ENCODE measurements around the gene MED26. TPM values are rescaled to one million over a fixed set of nuclear protein-coding genes. Genes with fewer than 3 reads are reported as not detected.

MED26 gene
- total and polyA plus RNA-seq, 9 of the 15 experiments (the other 6 are each of a cell fraction or from before 2014, with no cell fraction given), result 0.71 to 15.1 (median 6.2) TPM

- TF ChIP-seq FOXP4 (CRISPR knock-in tag; IDR thresholded peaks at IDR 0.05; ENCODE audit: borderline replicate concordance) (0 out of 2 replicates have a peak, but pooled peaks have one; percentile 20), MTA1 (IDR thresholded peaks at IDR 0.05; ENCODE audit: borderline replicate concordance) (no peak), AFF4 (CRISPR knock-in tag; IDR thresholded peaks at IDR 0.05) (no peak; the same call in 1 of the 2 replicates), FOS (IDR thresholded peaks at IDR 0.05; ENCODE audit: extremely low read depth, insufficient read length) (peak; percentile 96), SREBF2 (CRISPR knock-in tag; IDR thresholded peaks at IDR 0.05) (no peak), STAT5B (CRISPR knock-in tag; IDR thresholded peaks at IDR 0.05) (no peak), CREB5 (CRISPR knock-in tag; IDR thresholded peaks at IDR 0.05) (no peak), PRPF4 (IDR thresholded peaks at IDR 0.05; ENCODE audit: insufficient read depth, low read depth, low read length, poor library complexity, severe bottlenecking) (no peak), XRCC5 (IDR thresholded peaks at IDR 0.05; ENCODE audit: low read depth, low read length) (no peak), MTA3 (IDR thresholded peaks at IDR 0.05; ENCODE audit: borderline replicate concordance) (peak; percentile 84; the same call in 1 of the 2 replicates), NBN (IDR thresholded peaks at IDR 0.05; ENCODE audit: low read depth) (peak; percentile 42; the same call in 1 of the 2 replicates), STAG1 (CRISPR knock-in tag; IDR thresholded peaks at IDR 0.05; ENCODE audit: borderline replicate concordance) (no peak), CBX3 (IDR thresholded peaks at IDR 0.05; ENCODE audit: borderline replicate concordance in 1 of 2, low read length in 2 of 2) (peak in 1 of 2 experiments; percentile 6; a peak in 1 of 3 replicates), HNRNPLL (IDR thresholded peaks at IDR 0.05; ENCODE audit: low read depth, low read length, poor library complexity, severe bottlenecking) (peak; percentile 76), ZNF3 (CRISPR knock-in tag; IDR thresholded peaks at IDR 0.05) (no peak), LEF1 (IDR thresholded peaks at IDR 0.05) (peak; percentile 84), WHSC1 (IDR thresholded peaks at IDR 0.05; ENCODE audit: low read length) (no peak), GTF2F1 (IDR thresholded peaks at IDR 0.05; ENCODE audit: low read depth, low read length) (no peak), ELF2 (CRISPR knock-in tag; IDR thresholded peaks at IDR 0.05) (0 out of 2 replicates have a peak, but pooled peaks have one; percentile 78), GABPB2 (CRISPR knock-in tag; conservative IDR thresholded peaks at IDR 0.05) (no peak), HOXB6 (CRISPR knock-in tag; IDR thresholded peaks at IDR 0.05; ENCODE audit: borderline replicate concordance) (no peak)
These were observed 32.1 kb upstream of the MED26 start, which contains the start of gene SMIM7 (continued) for GRCh38 chr19:16659832-16660708.

All from K562 (cell line).